ENCODE results near the gene S100A10.

DNA sequence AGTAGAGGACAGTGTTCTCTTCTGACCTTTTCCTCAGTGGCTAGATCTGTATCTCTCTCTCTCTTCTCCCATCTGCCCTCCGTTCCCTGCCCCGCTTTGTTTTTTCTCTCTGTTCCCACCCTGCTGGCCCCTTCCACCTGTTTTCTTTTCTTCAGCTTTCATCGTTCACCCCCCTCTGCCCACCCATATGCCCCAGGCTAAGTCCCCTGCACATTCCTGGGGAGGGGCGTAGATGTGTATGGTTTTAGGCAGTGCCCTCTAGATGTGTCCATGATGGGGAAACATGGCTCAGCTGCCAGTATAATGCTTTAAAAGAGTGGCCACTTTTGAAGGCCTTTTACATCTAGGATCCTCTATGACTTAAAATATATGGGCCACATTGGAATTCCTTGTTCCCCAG lies 29.6 kb upstream of the S100A10 start:
- TF ChIP-seq EZH2 (IDR thresholded peaks at IDR 0.05; ENCODE audit: low read depth, unreplicated experiment), result no peak
- TF ChIP-seq, protein P1, sequence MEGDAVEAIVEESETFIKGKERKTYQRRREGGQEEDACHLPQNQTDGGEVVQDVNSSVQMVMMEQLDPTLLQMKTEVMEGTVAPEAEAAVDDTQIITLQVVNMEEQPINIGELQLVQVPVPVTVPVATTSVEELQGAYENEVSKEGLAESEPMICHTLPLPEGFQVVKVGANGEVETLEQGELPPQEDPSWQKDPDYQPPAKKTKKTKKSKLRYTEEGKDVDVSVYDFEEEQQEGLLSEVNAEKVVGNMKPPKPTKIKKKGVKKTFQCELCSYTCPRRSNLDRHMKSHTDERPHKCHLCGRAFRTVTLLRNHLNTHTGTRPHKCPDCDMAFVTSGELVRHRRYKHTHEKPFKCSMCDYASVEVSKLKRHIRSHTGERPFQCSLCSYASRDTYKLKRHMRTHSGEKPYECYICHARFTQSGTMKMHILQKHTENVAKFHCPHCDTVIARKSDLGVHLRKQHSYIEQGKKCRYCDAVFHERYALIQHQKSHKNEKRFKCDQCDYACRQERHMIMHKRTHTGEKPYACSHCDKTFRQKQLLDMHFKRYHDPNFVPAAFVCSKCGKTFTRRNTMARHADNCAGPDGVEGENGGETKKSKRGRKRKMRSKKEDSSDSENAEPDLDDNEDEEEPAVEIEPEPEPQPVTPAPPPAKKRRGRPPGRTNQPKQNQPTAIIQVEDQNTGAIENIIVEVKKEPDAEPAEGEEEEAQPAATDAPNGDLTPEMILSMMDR (conservative IDR thresholded peaks at IDR 0.05; ENCODE audit: low read depth in 2 of 2), result no peak
- no peak for TF ChIP-seq EZH2phosphoT487 (IDR thresholded peaks at IDR 0.05; ENCODE audit: unreplicated experiment)
- TF ChIP-seq NANOG (IDR thresholded peaks at IDR 0.05; ENCODE audit: borderline replicate concordance), result no peak
